Placental epithelial cell (primary cell): ENCODE results near the gene CRHR1. TPM values are rescaled to one million over a fixed set of nuclear protein-coding genes. Genes with fewer than 3 reads are reported as not detected.

Experiments used
- total RNA-seq: library from RNA; depleted of rRNA; stranded (reverse); fragments of >200 nt; gene quantifications from 2 replicates; pipeline ENCODE4 v1.2.3, GENCODE V29; 2012

The CRHR1 gene
- total RNA-seq = not detected in 2 replicates

DNA sequence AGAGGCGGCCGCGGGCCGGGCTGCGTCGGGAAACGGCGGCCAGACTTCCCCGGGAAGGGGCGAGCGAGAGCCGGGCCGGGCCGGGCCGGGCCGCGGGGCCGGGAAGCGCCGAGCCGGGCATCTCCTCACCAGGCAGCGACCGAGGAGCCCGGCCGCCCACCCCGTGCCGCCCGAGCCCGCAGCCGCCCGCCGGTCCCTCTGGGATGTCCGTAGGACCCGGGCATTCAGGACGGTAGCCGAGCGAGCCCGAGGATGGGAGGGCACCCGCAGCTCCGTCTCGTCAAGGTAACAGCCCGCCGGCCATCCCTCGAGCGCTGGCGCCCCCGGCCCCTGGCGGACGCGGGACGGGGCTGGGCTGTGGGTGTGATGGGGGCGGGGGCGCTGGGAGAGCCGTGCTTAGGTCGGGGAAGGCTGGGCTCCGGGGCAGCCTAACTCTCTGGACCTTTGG is at the start of gene CRHR1:
CRHR1 (plus strand) TSS at position 28 of the 448 bp plus-strand sequence; CDS start at position 253, 225 bp downstream.

DNA sequence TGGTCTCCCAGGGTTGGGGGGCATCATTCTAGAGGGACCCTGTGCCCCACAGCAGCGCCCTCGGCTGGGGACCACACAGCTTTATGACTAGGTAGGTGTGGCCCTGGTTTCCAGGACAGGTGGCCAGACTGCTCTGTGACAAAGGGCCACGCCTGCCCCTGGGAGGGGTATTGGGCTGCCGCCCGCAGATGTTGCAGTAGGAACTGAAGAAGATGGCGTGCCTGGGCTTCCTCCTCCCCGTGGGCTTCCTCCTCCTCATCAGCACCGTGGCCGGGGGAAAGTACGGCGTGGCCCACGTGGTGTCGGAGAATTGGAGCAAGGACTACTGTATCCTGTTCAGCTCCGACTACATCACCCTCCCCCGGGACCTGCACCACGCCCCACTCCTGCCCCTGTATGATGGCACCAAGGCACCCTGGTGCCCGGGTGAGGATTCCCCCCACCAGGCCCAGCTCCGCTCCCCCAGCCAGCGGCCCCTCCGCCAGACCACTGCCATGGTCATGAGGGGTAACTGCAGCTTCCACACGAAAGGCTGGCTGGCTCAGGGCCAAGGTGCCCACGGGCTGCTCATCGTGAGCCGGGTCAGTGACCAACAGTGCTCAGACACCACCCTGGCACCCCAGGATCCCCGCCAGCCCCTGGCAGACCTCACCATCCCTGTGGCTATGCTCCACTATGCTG is 60.7 kb downstream of the CRHR1 start, which contains the start of gene SPPL2C:
SPPL2C (plus strand) TSS at position 187 of the 681 bp plus-strand sequence; CDS start at position 213, 26 bp downstream.

Other genes starting within 250 kb of the CRHR1 start
- not detected in 2 replicates for gene SPPL2C, start 60.6 kb downstream of the CRHR1 start, total RNA-seq
- under 0.01 TPM in 1 of 2 replicates, not detected in the other for gene MAPT, start 110.2 kb downstream of the CRHR1 start, total RNA-seq
- not detected in 2 replicates for gene STH, start 214.9 kb downstream of the CRHR1 start, total RNA-seq